K562 (cell line): ENCODE results near the gene GFRAL. TPM values are rescaled to one million over a fixed set of nuclear protein-coding genes. Genes with fewer than 3 reads are reported as not detected.

Source experiments
- ATF6 ChIP-seq: sonication (generic); formaldehyde crosslinking; IDR thresholded peaks from 2 replicates; pipeline ENCODE4 v1.4.0; 2020; ENCODE audit warnings: mild to moderate bottlenecking, missing genetic modification reagents
- CREB3L1 ChIP-seq: fragments of 450-650 bp; IDR thresholded peaks from 2 replicates; pipeline ENCODE4 v1.6.1; 2014; ENCODE audit warnings: low read depth, mild to moderate bottlenecking, moderate library complexity, borderline replicate concordance
- RBM15 ChIP-seq: fragments of 200-400 bp; formaldehyde crosslinking; IDR thresholded peaks from 2 replicates; pipeline ENCODE4 v1.6.1; 2018; ENCODE audit warnings: mild to moderate bottlenecking, low read length, moderate library complexity; ENCODE audit not compliant: insufficient read depth
- polyA plus RNA-seq, 8 experiments: library from polyadenylated mRNA; depleted of rRNA in 4 of 8; stranded (reverse) in 5 of 8; unstranded in 3 of 8; fragments of >200 nt; fragmentation: Nextera tagmentation in 2 of 8; fragmentation: Illumina TruSeq in 1 of 8; extraction: Ambion mirVana in 2 of 8; extraction: Trizol in 1 of 8; gene quantifications; 2 replicates each; pipeline versions ENCODE4 v1.2.1 to v1.2.3, GENCODE V29; 2011 to 2014; ENCODE audit warnings: inconsistent platforms in 1 of 8, missing spikeins in 1 of 8
- total RNA-seq, 7 experiments: library from RNA; depleted of rRNA in 6 of 7; stranded (reverse); fragments of >200 nt in 6 of 7; fragmentation: Illumina TruSeq in 2 of 7; extraction: Trizol in 2 of 7; gene quantifications; 2 replicates each; pipeline versions ENCODE4 v1.2.1 to v1.2.3, GENCODE V29; 2011 to 2021; ENCODE audit warnings: low replicate concordance in 1 of 7
- TF ChIP-seq, protein P1 (sequence below): sonication (generic); formaldehyde crosslinking; IDR thresholded peaks from 2 replicates; pipeline ENCODE4 v1.9.0; 2022; ENCODE audit warnings: mild to moderate bottlenecking, missing genetic modification reagents
- TF ChIP-seq, protein P2 (sequence below): sonication (generic); formaldehyde crosslinking; IDR thresholded peaks from 2 replicates; pipeline ENCODE4 v1.8.0; 2022; ENCODE audit warnings: mild to moderate bottlenecking, missing genetic modification reagents, borderline replicate concordance
- TF ChIP-seq, protein P3 (sequence below): fragments of 450-650 bp; IDR thresholded peaks from 2 replicates; pipeline ENCODE4 v1.6.1; 2016; ENCODE audit warnings: low read depth
- TF ChIP-seq, protein P4 (sequence below): IDR thresholded peaks from 3 replicates; pipeline ENCODE4 v1.6.1; 2011; ENCODE audit warnings: borderline replicate concordance, mild to moderate bottlenecking; ENCODE audit not compliant: insufficient read length, insufficient read depth

GFRAL gene
- total and polyA plus RNA-seq, 9 of the 15 experiments (the other 6 are each of a cell fraction or from before 2014, with no cell fraction given) = not detected

DNA sequence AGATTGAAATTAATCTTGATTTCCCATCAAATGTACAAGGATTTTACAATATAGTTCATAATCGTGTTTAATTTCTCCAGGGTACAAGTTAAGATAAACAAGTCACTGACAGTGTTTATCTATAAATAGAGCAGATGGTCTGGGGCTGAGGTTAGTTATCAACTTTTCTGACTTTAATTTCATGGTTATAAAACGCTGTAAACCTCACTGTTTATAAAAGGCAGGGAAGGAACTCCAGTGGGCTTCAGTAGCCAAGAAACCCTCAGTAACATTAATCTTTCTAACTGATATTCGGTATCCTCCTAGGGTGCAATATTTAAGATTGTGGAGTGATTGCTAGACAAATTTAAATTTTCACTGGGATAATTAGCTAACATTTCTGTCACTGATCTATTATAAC lies 68.6 kb downstream of the GFRAL start (continued):
- TF ChIP-seq CREB3L1 (no peak), RBM15 (no peak), ATF6 (CRISPR knock-in tag) (no peak)
- TF ChIP-seq, protein P1, sequence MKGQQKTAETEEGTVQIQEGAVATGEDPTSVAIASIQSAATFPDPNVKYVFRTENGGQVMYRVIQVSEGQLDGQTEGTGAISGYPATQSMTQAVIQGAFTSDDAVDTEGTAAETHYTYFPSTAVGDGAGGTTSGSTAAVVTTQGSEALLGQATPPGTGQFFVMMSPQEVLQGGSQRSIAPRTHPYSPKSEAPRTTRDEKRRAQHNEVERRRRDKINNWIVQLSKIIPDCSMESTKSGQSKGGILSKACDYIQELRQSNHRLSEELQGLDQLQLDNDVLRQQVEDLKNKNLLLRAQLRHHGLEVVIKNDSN (CRISPR knock-in tag) = no peak
- TF ChIP-seq, protein P2, sequence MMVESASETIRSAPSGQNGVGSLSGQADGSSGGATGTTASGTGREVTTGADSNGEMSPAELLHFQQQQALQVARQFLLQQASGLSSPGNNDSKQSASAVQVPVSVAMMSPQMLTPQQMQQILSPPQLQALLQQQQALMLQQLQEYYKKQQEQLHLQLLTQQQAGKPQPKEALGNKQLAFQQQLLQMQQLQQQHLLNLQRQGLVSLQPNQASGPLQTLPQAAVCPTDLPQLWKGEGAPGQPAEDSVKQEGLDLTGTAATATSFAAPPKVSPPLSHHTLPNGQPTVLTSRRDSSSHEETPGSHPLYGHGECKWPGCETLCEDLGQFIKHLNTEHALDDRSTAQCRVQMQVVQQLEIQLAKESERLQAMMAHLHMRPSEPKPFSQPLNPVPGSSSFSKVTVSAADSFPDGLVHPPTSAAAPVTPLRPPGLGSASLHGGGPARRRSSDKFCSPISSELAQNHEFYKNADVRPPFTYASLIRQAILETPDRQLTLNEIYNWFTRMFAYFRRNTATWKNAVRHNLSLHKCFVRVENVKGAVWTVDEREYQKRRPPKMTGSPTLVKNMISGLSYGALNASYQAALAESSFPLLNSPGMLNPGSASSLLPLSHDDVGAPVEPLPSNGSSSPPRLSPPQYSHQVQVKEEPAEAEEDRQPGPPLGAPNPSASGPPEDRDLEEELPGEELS (CRISPR knock-in tag) = no peak
- TF ChIP-seq, protein P3, sequence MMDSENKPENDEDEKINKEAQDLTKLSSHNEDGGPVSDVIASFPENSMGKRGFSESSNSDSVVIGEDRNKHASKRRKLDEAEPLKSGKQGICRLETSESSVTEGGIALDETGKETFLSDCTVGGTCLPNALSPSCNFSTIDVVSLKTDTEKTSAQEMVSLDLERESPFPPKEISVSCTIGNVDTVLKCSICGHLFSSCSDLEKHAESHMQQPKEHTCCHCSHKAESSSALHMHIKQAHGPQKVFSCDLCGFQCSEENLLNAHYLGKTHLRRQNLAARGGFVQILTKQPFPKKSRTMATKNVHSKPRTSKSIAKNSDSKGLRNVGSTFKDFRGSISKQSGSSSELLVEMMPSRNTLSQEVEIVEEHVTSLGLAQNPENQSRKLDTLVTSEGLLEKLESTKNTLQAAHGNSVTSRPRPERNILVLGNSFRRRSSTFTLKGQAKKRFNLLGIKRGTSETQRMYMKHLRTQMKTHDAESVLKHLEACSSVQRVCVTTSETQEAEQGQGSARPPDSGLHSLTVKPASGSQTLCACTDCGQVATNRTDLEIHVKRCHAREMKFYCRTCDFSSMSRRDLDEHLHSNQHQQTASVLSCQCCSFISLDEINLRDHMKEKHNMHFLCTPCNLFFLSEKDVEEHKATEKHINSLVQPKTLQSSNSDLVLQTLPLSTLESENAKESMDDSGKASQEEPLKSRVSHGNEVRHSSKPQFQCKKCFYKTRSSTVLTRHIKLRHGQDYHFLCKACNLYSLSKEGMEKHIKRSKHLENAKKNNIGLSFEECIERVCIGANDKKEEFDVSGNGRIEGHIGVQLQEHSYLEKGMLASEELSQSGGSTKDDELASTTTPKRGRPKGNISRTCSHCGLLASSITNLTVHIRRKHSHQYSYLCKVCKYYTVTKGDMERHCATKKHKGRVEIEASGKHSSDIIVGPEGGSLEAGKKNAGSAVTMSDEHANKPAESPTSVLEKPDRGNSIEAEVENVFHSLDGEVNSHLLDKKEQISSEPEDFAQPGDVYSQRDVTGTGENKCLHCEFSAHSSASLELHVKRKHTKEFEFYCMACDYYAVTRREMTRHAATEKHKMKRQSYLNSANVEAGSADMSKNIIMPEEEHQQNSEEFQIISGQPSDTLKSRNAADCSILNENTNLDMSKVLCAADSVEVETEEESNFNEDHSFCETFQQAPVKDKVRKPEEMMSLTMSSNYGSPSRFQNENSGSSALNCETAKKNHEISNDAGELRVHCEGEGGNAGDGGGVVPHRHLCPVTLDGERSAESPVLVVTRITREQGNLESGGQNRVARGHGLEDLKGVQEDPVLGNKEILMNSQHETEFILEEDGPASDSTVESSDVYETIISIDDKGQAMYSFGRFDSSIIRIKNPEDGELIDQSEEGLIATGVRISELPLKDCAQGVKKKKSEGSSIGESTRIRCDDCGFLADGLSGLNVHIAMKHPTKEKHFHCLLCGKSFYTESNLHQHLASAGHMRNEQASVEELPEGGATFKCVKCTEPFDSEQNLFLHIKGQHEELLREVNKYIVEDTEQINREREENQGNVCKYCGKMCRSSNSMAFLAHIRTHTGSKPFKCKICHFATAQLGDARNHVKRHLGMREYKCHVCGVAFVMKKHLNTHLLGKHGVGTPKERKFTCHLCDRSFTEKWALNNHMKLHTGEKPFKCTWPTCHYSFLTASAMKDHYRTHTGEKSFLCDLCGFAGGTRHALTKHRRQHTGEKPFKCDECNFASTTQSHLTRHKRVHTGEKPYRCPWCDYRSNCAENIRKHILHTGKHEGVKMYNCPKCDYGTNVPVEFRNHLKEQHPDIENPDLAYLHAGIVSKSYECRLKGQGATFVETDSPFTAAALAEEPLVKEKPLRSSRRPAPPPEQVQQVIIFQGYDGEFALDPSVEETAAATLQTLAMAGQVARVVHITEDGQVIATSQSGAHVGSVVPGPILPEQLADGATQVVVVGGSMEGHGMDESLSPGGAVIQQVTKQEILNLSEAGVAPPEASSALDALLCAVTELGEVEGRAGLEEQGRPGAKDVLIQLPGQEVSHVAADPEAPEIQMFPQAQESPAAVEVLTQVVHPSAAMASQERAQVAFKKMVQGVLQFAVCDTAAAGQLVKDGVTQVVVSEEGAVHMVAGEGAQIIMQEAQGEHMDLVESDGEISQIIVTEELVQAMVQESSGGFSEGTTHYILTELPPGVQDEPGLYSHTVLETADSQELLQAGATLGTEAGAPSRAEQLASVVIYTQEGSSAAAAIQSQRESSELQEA = no peak
- TF ChIP-seq, protein P4, sequence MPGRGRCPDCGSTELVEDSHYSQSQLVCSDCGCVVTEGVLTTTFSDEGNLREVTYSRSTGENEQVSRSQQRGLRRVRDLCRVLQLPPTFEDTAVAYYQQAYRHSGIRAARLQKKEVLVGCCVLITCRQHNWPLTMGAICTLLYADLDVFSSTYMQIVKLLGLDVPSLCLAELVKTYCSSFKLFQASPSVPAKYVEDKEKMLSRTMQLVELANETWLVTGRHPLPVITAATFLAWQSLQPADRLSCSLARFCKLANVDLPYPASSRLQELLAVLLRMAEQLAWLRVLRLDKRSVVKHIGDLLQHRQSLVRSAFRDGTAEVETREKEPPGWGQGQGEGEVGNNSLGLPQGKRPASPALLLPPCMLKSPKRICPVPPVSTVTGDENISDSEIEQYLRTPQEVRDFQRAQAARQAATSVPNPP = no peak
